WTC11 (cell line): Measurements from ENCODE around the gene PIGQ. TPM values are rescaled to one million over a fixed set of nuclear protein-coding genes. Genes with fewer than 3 reads are reported as not detected.

Source experiments
- ATAC-seq: fragments of 200-7000 bp; cut with Tn5 transposase; 2 replicates; pipeline ENCODE4 v1.10.0; 2021; ENCODE audit warnings: mild to moderate bottlenecking, moderate library complexity
- CTCF ChIA-PET: fragments of 300-600 bp; sonication (Branson Sonifier 250); formaldehyde crosslinking; loops from one replicate; lab custom pipeline; 2021; ENCODE audit warnings: antibody characterized with exemption; lab: Charles Lee
- POLR2A ChIA-PET: fragments of 350-600 bp; sonication (Branson Sonifier 250); formaldehyde crosslinking; loops from one replicate; lab custom pipeline; 2021; ENCODE audit warnings: antibody characterized with exemption; lab: Charles Lee
- DNase-seq: peaks from one replicate; pipeline ENCODE4 v3.0.0; 2021; ENCODE audit warnings: low spot score
- H3K27ac Mint-ChIP-seq: 2 replicates; pipeline ENCODE4 v1.8.0; 2021; ENCODE audit warnings: mixed read lengths
- H3K27me3 Mint-ChIP-seq: 2 replicates; pipeline ENCODE4 v1.8.0; 2021; ENCODE audit warnings: low read depth, mild to moderate bottlenecking, moderate library complexity, mixed read lengths
- H3K36me3 Mint-ChIP-seq: 2 replicates; pipeline ENCODE4 v1.8.0; 2021; ENCODE audit warnings: mixed read lengths
- H3K4me1 Mint-ChIP-seq: 2 replicates; pipeline ENCODE4 v1.8.0; 2022; ENCODE audit warnings: mixed read lengths
- H3K4me3 Mint-ChIP-seq: 2 replicates; pipeline ENCODE4 v1.8.0; 2021; ENCODE audit warnings: mild to moderate bottlenecking, moderate library complexity, mixed read lengths
- H3K9me3 Mint-ChIP-seq: 2 replicates; pipeline ENCODE4 v1.8.0; 2021; ENCODE audit warnings: mixed read lengths
- AFF4 ChIP-seq: sonication (generic); formaldehyde crosslinking; IDR thresholded peaks from 2 replicates; pipeline ENCODE4 v1.8.1; 2023; ENCODE audit warnings: mild to moderate bottlenecking, missing genetic modification reagents, borderline replicate concordance
- ATF3 ChIP-seq: sonication (generic); formaldehyde crosslinking; conservative IDR thresholded peaks from 2 replicates; pipeline ENCODE4 v1.8.1; 2022; ENCODE audit warnings: mild to moderate bottlenecking, missing genetic modification reagents
- CREB1 ChIP-seq: sonication (generic); formaldehyde crosslinking; IDR thresholded peaks from 2 replicates; pipeline ENCODE4 v1.8.0; 2023; ENCODE audit warnings: mild to moderate bottlenecking, missing genetic modification reagents
- ESRRA ChIP-seq: sonication (generic); formaldehyde crosslinking; IDR thresholded peaks from 2 replicates; pipeline ENCODE4 v1.8.1; 2022; ENCODE audit warnings: mild to moderate bottlenecking, missing genetic modification reagents, borderline replicate concordance
- FOXP1 ChIP-seq: sonication (generic); formaldehyde crosslinking; IDR thresholded peaks from 2 replicates; pipeline ENCODE4 v1.8.0; 2022; ENCODE audit warnings: missing genetic modification reagents, mild to moderate bottlenecking, moderate library complexity, borderline replicate concordance
- JAZF1 ChIP-seq: fragments of 250-450 bp; sonication (Bioruptor Pico); IDR thresholded peaks from 2 replicates; pipeline ENCODE4 v1.9.0; 2021; ENCODE audit warnings: moderate library complexity, mild to moderate bottlenecking, inconsistent platforms
- MYBL2 ChIP-seq: sonication (generic); formaldehyde crosslinking; IDR thresholded peaks from 2 replicates; pipeline ENCODE4 v1.8.1; 2023; ENCODE audit warnings: mild to moderate bottlenecking, moderate library complexity, missing genetic modification reagents
- NFE2L1 ChIP-seq: sonication (generic); formaldehyde crosslinking; IDR thresholded peaks from 2 replicates; pipeline ENCODE4 v1.8.1; 2023; ENCODE audit warnings: missing genetic modification reagents
- SMAD4 ChIP-seq: sonication (generic); formaldehyde crosslinking; IDR thresholded peaks from 2 replicates; pipeline ENCODE4 v1.8.0; 2022; ENCODE audit warnings: mild to moderate bottlenecking, missing genetic modification reagents
- SOX15 ChIP-seq: fragments of 250-450 bp; sonication (Bioruptor Pico); IDR thresholded peaks from 2 replicates; pipeline ENCODE4 v1.9.0; 2021; ENCODE audit warnings: mild to moderate bottlenecking
- ZBTB21 ChIP-seq: sonication (generic); formaldehyde crosslinking; IDR thresholded peaks from 2 replicates; pipeline ENCODE4 v1.8.1; 2023; ENCODE audit warnings: mild to moderate bottlenecking, missing genetic modification reagents, borderline replicate concordance
- ZNF121 ChIP-seq: sonication (generic); formaldehyde crosslinking; IDR thresholded peaks from 2 replicates; pipeline ENCODE4 v1.8.0; 2023; ENCODE audit warnings: missing genetic modification reagents
- ZNF138 ChIP-seq: sonication (generic); formaldehyde crosslinking; conservative IDR thresholded peaks from 2 replicates; pipeline ENCODE4 v1.8.1; 2022; ENCODE audit warnings: mild to moderate bottlenecking, moderate library complexity, missing genetic modification reagents
- ZNF396 ChIP-seq: fragments of 250-450 bp; sonication (Bioruptor Pico); IDR thresholded peaks from 2 replicates; pipeline ENCODE4 v1.8.0; 2021; ENCODE audit warnings: mild to moderate bottlenecking, moderate library complexity, borderline replicate concordance
- total RNA-seq: library from RNA; stranded (reverse); gene quantifications from 3 replicates; pipeline ENCODE4 v1.2.3, GENCODE V29; 2021
- TF ChIP-seq, protein P1 (sequence below): sonication (generic); formaldehyde crosslinking; IDR thresholded peaks from 2 replicates; pipeline ENCODE4 v1.8.0; 2022; ENCODE audit warnings: mild to moderate bottlenecking, missing genetic modification reagents
- TF ChIP-seq, protein P2 (sequence below): fragments of 250-450 bp; sonication (Bioruptor Pico); IDR thresholded peaks from 2 replicates; pipeline ENCODE4 v1.9.0; 2021; ENCODE audit warnings: mild to moderate bottlenecking, borderline replicate concordance
- TF ChIP-seq, protein P3 (sequence below): sonication (generic); formaldehyde crosslinking; IDR thresholded peaks from 2 replicates; pipeline ENCODE4 v1.8.1; 2023; ENCODE audit warnings: mild to moderate bottlenecking, missing genetic modification reagents, moderate library complexity
- TF ChIP-seq, protein P4 (sequence below): fragments of 200-600 bp; IDR thresholded peaks from 2 replicates; pipeline ENCODE4 v1.8.0; 2022; ENCODE audit warnings: antibody characterized with exemption
- TF ChIP-seq, protein P5 (sequence below): sonication (generic); formaldehyde crosslinking; IDR thresholded peaks from 2 replicates; pipeline ENCODE4 v1.8.1; 2022; ENCODE audit warnings: low read depth, missing genetic modification reagents, borderline replicate concordance
- TF ChIP-seq, protein P6 (sequence below): sonication (generic); formaldehyde crosslinking; IDR thresholded peaks from 2 replicates; pipeline ENCODE4 v1.8.0; 2022; ENCODE audit warnings: mild to moderate bottlenecking, missing genetic modification reagents

PIGQ gene
- total RNA-seq, 1 experiment from 2014 or later, result 63.7 TPM

- no peak for TF ChIP-seq AFF4
- no peak for TF ChIP-seq ATF3 (CRISPR knock-in tag)
- TF ChIP-seq, protein P1, sequence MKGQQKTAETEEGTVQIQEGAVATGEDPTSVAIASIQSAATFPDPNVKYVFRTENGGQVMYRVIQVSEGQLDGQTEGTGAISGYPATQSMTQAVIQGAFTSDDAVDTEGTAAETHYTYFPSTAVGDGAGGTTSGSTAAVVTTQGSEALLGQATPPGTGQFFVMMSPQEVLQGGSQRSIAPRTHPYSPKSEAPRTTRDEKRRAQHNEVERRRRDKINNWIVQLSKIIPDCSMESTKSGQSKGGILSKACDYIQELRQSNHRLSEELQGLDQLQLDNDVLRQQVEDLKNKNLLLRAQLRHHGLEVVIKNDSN, result no peak
- no peak for TF ChIP-seq ZBTB21 (CRISPR knock-in tag)
- TF ChIP-seq SOX15 (CRISPR knock-in tag), result no peak
- no peak for TF ChIP-seq MYBL2 (CRISPR knock-in tag)
- TF ChIP-seq ZNF396 (CRISPR knock-in tag), result no peak
Observed at GRCh38 chr16:554297-554621, 15.5 kb upstream of the PIGQ start (continued).

DNA sequence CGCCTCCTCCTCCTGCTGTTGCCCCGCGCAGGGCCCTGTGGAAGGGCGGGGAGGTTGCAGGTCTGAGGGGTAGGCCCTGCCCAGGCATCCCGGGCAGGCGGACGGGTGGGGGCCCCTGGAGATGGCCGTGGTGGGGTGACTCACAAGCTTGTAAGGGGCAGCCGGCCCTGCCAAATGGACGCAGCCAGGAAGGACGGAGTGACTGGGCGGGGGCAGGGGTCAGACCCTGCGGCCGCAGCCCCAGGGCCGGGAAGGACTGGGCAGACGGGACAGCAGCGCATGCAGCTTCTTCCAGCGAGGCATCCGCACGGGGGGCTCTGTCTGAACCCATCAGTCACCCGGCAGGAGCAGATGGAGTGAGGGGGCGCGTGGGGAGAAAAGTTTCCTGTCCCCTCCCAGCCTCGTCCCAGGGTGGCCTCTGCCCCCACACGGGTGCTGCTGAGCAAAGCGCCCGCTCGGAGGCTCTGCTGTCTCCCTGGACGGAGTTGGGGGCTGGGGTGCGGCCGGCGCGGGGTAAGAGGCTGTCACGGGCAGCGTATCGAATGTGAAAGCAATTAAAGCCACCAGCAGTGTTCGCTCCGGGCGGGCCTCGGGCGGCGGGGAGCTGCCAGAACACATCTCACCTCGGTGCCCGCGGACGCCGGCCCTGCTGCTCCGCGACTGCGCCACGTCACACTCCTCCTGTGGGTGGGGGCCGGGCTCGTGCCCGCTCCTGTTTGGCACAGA lies 15.0 kb upstream of the PIGQ start:
- ChIA-PET POLR2A (no interaction called here), CTCF (interaction anchor here (0.8 to 1.0 kb wide), 2 partner anchors 16 to 24 kb away, joined by 3 read pairs; no protein-coding TSS in a partner anchor)
- no peak overlapping the region for H3K4me3 Mint-ChIP-seq
- H3K9me3 Mint-ChIP-seq, result no peaks in the 10 kb centered on the region
- no peak overlapping the region for H3K27ac Mint-ChIP-seq
- H3K4me1 Mint-ChIP-seq, result no peaks in the 10 kb centered on the region
- DNase-seq (no peak), ATAC-seq (no peak)
- no peaks in the 10 kb centered on the region for H3K36me3 Mint-ChIP-seq
- H3K27me3 Mint-ChIP-seq, result peaks cover 14% of the 10 kb centered on the region
- TF ChIP-seq ZNF138 (CRISPR knock-in tag), result no peak
- no peak for TF ChIP-seq CREB1 (CRISPR knock-in tag)
- no peak for TF ChIP-seq NFE2L1 (CRISPR knock-in tag)
- TF ChIP-seq ESRRA (CRISPR knock-in tag), result no peak
- TF ChIP-seq SMAD4, result no peak
- TF ChIP-seq, protein P2, sequence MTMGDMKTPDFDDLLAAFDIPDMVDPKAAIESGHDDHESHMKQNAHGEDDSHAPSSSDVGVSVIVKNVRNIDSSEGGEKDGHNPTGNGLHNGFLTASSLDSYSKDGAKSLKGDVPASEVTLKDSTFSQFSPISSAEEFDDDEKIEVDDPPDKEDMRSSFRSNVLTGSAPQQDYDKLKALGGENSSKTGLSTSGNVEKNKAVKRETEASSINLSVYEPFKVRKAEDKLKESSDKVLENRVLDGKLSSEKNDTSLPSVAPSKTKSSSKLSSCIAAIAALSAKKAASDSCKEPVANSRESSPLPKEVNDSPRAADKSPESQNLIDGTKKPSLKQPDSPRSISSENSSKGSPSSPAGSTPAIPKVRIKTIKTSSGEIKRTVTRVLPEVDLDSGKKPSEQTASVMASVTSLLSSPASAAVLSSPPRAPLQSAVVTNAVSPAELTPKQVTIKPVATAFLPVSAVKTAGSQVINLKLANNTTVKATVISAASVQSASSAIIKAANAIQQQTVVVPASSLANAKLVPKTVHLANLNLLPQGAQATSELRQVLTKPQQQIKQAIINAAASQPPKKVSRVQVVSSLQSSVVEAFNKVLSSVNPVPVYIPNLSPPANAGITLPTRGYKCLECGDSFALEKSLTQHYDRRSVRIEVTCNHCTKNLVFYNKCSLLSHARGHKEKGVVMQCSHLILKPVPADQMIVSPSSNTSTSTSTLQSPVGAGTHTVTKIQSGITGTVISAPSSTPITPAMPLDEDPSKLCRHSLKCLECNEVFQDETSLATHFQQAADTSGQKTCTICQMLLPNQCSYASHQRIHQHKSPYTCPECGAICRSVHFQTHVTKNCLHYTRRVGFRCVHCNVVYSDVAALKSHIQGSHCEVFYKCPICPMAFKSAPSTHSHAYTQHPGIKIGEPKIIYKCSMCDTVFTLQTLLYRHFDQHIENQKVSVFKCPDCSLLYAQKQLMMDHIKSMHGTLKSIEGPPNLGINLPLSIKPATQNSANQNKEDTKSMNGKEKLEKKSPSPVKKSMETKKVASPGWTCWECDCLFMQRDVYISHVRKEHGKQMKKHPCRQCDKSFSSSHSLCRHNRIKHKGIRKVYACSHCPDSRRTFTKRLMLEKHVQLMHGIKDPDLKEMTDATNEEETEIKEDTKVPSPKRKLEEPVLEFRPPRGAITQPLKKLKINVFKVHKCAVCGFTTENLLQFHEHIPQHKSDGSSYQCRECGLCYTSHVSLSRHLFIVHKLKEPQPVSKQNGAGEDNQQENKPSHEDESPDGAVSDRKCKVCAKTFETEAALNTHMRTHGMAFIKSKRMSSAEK, result no peak
- TF ChIP-seq, protein P3, sequence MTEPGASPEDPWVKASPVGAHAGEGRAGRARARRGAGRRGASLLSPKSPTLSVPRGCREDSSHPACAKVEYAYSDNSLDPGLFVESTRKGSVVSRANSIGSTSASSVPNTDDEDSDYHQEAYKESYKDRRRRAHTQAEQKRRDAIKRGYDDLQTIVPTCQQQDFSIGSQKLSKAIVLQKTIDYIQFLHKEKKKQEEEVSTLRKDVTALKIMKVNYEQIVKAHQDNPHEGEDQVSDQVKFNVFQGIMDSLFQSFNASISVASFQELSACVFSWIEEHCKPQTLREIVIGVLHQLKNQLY, result no peak
- TF ChIP-seq, protein P4, sequence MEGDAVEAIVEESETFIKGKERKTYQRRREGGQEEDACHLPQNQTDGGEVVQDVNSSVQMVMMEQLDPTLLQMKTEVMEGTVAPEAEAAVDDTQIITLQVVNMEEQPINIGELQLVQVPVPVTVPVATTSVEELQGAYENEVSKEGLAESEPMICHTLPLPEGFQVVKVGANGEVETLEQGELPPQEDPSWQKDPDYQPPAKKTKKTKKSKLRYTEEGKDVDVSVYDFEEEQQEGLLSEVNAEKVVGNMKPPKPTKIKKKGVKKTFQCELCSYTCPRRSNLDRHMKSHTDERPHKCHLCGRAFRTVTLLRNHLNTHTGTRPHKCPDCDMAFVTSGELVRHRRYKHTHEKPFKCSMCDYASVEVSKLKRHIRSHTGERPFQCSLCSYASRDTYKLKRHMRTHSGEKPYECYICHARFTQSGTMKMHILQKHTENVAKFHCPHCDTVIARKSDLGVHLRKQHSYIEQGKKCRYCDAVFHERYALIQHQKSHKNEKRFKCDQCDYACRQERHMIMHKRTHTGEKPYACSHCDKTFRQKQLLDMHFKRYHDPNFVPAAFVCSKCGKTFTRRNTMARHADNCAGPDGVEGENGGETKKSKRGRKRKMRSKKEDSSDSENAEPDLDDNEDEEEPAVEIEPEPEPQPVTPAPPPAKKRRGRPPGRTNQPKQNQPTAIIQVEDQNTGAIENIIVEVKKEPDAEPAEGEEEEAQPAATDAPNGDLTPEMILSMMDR, result no peak
- TF ChIP-seq, protein P5, sequence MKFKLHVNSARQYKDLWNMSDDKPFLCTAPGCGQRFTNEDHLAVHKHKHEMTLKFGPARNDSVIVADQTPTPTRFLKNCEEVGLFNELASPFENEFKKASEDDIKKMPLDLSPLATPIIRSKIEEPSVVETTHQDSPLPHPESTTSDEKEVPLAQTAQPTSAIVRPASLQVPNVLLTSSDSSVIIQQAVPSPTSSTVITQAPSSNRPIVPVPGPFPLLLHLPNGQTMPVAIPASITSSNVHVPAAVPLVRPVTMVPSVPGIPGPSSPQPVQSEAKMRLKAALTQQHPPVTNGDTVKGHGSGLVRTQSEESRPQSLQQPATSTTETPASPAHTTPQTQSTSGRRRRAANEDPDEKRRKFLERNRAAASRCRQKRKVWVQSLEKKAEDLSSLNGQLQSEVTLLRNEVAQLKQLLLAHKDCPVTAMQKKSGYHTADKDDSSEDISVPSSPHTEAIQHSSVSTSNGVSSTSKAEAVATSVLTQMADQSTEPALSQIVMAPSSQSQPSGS (CRISPR knock-in tag), result no peak
- no peak for TF ChIP-seq ZNF396 (CRISPR knock-in tag)
- TF ChIP-seq ZNF121 (CRISPR knock-in tag), result no peak
- no peak for TF ChIP-seq FOXP1 (CRISPR knock-in tag)
- TF ChIP-seq, protein P6, sequence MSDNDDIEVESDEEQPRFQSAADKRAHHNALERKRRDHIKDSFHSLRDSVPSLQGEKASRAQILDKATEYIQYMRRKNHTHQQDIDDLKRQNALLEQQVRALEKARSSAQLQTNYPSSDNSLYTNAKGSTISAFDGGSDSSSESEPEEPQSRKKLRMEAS (CRISPR knock-in tag), result no peak
- no peak for TF ChIP-seq JAZF1 (CRISPR knock-in tag)
